HepG2 (cell line): Measurements from ENCODE around the gene MAP4K3. TPM values are rescaled to one million over a fixed set of nuclear protein-coding genes. Genes with fewer than 3 reads are reported as not detected.

Experiments used
- ARID5B ChIP-seq: IDR thresholded peaks from 2 replicates; pipeline ENCODE4 v1.4.0; 2020; ENCODE audit warnings: mild to moderate bottlenecking, missing genetic modification reagents
- CENPBD1 ChIP-seq: sonication (generic); formaldehyde crosslinking; IDR thresholded peaks from 2 replicates; pipeline ENCODE4 v1.8.0; 2022; ENCODE audit warnings: missing genetic modification reagents, low read depth, mild to moderate bottlenecking, borderline replicate concordance
- CHD2 ChIP-seq: IDR thresholded peaks from 2 replicates; pipeline ENCODE4 v1.6.1; 2011; ENCODE audit warnings: low read depth, low read length, improper control_type of control experiment
- E2F1 ChIP-seq: sonication (generic); formaldehyde crosslinking; IDR thresholded peaks from 2 replicates; pipeline ENCODE4 v1.5.0; 2020; ENCODE audit warnings: missing genetic modification reagents
- ETV5 ChIP-seq: IDR thresholded peaks from 2 replicates; pipeline ENCODE4 v1.6.1; 2018; ENCODE audit warnings: missing biosample characterization, missing genetic modification reagents, inconsistent platforms, borderline replicate concordance
- HMG20A ChIP-seq: IDR thresholded peaks from 2 replicates; pipeline ENCODE4 v1.6.1; 2016; ENCODE audit warnings: borderline replicate concordance
- KDM1A ChIP-seq: IDR thresholded peaks from 2 replicates; pipeline ENCODE4 v1.6.1; 2016; ENCODE audit warnings: missing compliant biosample characterization
- MEF2D ChIP-seq: sonication (generic); formaldehyde crosslinking; IDR thresholded peaks from 2 replicates; pipeline ENCODE4 v1.5.1; 2020; ENCODE audit warnings: mild to moderate bottlenecking, missing genetic modification reagents
- MXI1 ChIP-seq: IDR thresholded peaks from 3 replicates; pipeline ENCODE4 v1.6.1; 2012; ENCODE audit warnings: low read depth, low read length, inconsistent platforms, borderline replicate concordance
- PATZ1 ChIP-seq: sonication (generic); formaldehyde crosslinking; IDR thresholded peaks from 2 replicates; pipeline ENCODE4 v1.4.0; 2020; ENCODE audit warnings: missing genetic modification reagents
- RFX3 ChIP-seq: IDR thresholded peaks from 2 replicates; pipeline ENCODE4 v1.6.1; 2016; ENCODE audit warnings: missing biosample characterization, missing genetic modification reagents
- RNF2 ChIP-seq: fragments of 450-650 bp; conservative IDR thresholded peaks from 2 replicates; pipeline ENCODE4 v1.6.1; 2016; ENCODE audit warnings: low read depth
- SKI ChIP-seq: fragments of 450-650 bp; IDR thresholded peaks from one replicate; pipeline ENCODE4 v1.6.1; 2018; ENCODE audit warnings: mild to moderate bottlenecking; ENCODE audit not compliant: partially characterized antibody
- STAG1 ChIP-seq: sonication (generic); formaldehyde crosslinking; IDR thresholded peaks from 2 replicates; pipeline ENCODE4 v1.4.0; 2020; ENCODE audit warnings: missing genetic modification reagents
- TEAD3 ChIP-seq: optimal IDR thresholded peaks from 2 replicates; pipeline ENCODE3; 2016; ENCODE audit warnings: borderline replicate concordance
- TRAFD1 ChIP-seq: sonication (generic); formaldehyde crosslinking; IDR thresholded peaks from 2 replicates; pipeline ENCODE4 v1.5.1; 2020; ENCODE audit warnings: missing genetic modification reagents, mild to moderate bottlenecking, borderline replicate concordance
- ZFP1 ChIP-seq: IDR thresholded peaks from 2 replicates; pipeline ENCODE4 v1.6.1; 2016
- ZMYM2 ChIP-seq: sonication (generic); formaldehyde crosslinking; IDR thresholded peaks from 2 replicates; pipeline ENCODE4 v1.8.0; 2022; ENCODE audit warnings: mild to moderate bottlenecking, missing genetic modification reagents
- ZMYM4 ChIP-seq: sonication (generic); formaldehyde crosslinking; IDR thresholded peaks from 2 replicates; pipeline ENCODE4 v1.8.1; 2023; ENCODE audit warnings: mild to moderate bottlenecking, missing genetic modification reagents
- ZNF614 ChIP-seq: IDR thresholded peaks from 2 replicates; pipeline ENCODE4 v1.6.1; 2018; ENCODE audit warnings: missing biosample characterization, missing genetic modification reagents, inconsistent platforms, borderline replicate concordance
- ZNF704 ChIP-seq: sonication (generic); formaldehyde crosslinking; IDR thresholded peaks from 2 replicates; pipeline ENCODE4 v1.8.1; 2023; ENCODE audit warnings: mild to moderate bottlenecking, inconsistent platforms, moderate library complexity, missing genetic modification reagents, borderline replicate concordance
- polyA plus RNA-seq, 8 experiments: library from polyadenylated mRNA; depleted of rRNA in 3 of 8; stranded (reverse) in 7 of 8; unstranded in 1 of 8; fragments of >200 nt; fragmentation: Illumina TruSeq in 4 of 8; extraction: Trizol in 4 of 8; gene quantifications; 2 replicates each; pipeline versions ENCODE4 v1.2.1 to v1.2.3, GENCODE V29; 2011 to 2016; ENCODE audit warnings: low read depth in 4 of 8, missing spikeins in 1 of 8, mixed read lengths in 1 of 8; ENCODE audit not compliant: insufficient read depth in 1 of 8
- total RNA-seq, 5 experiments: library from RNA; depleted of rRNA; stranded (reverse); fragments of >200 nt; fragmentation: Illumina TruSeq; extraction: Trizol; gene quantifications; 2 replicates each; pipeline ENCODE4 v1.2.3, GENCODE V29; 2016; ENCODE audit warnings: low read depth in 1 of 5

MAP4K3 gene
- total and polyA plus RNA-seq, 2 of the 13 experiments (the other 11 are each of a cell fraction or from before 2014, with no cell fraction given): 45.9 to 53.2 TPM

GRCh38 chr2:39448169-39448502, 11.1 kb upstream of the MAP4K3 start (continued):
- TF ChIP-seq ZNF614 (peak; percentile 64; the same call in 1 of the 2 replicates), MEF2D (peak; percentile 45; the same call in 1 of the 2 replicates), MXI1 (no peak), ZNF704 (no peak), ZMYM2 (CRISPR knock-in tag) (peak; percentile 21), ARID5B (peak; percentile 92), CENPBD1 (CRISPR knock-in tag) (no peak), RNF2 (no peak), ZFP1 (0 out of 2 replicates have a peak, but pooled peaks have one; percentile 26), SKI (peak; percentile 73), KDM1A (CRISPR knock-in tag) (0 out of 2 replicates have a peak, but pooled peaks have one; percentile 16), HMG20A (peak; percentile 12; the same call in 1 of the 2 replicates), PATZ1 (peak; percentile 26; the same call in 1 of the 2 replicates), STAG1 (CRISPR knock-in tag) (peak; percentile 23; the same call in 1 of the 2 replicates), ZMYM4 (CRISPR knock-in tag) (peak; percentile 71; the same call in 1 of the 2 replicates), TRAFD1 (CRISPR knock-in tag) (no peak), E2F1 (CRISPR knock-in tag) (no peak), TEAD3 (CRISPR knock-in tag) (peak; percentile 40), CHD2 (no peak), ETV5 (CRISPR knock-in tag) (peak; percentile 89), RFX3 (no peak)
